Measurements from ENCODE around the gene CCDC30. TPM values are rescaled to one million over a fixed set of nuclear protein-coding genes. Genes with fewer than 3 reads are reported as not detected.

CCDC30 gene
- total RNA-seq, 1 donor from 2014 or later, result 1.0 TPM

GRCh38 chr1:42692461-42692860 lies 229.4 kb downstream of the CCDC30 start:
- Histone ChIP-seq H3K9ac (ENCODE audit: low read depth in 1 of 3, low read length in 3 of 3) (no peak overlapping the region), H3K27me3 (ENCODE audit: control insufficient read depth in 3 of 3, insufficient read depth in 3 of 3, low read length in 3 of 3) (no peaks in the 10 kb centered on the region), H3K4me3 (ENCODE audit: low read length in 3 of 3) (no peak overlapping the region), H3K9me3 (ENCODE audit: control insufficient read depth in 3 of 3, low read length in 3 of 3) (no peaks in the 10 kb centered on the region), H3K36me3 (ENCODE audit: control insufficient read depth in 3 of 3, insufficient read depth in 3 of 3, low read length in 3 of 3) (peaks cover 1 to 14% (median 12%) of the 10 kb centered on the region in 3 donors), H3K27ac (ENCODE audit: low read depth, low read length) (no peak overlapping the region), H3K4me1 (ENCODE audit: control insufficient read depth in 3 of 3, insufficient read depth in 3 of 3, low read length in 3 of 3) (peaks cover 6 to 36% (median 21%) of the 10 kb centered on the region in 3 donors)

GRCh38 chr1:42692911-42693310 lies 229.8 kb downstream of the CCDC30 start:
- H3K27me3 ChIP-seq (ENCODE audit: control insufficient read depth in 3 of 3, insufficient read depth in 3 of 3, low read length in 3 of 3), result no peaks in the 10 kb centered on the region
- no peak overlapping the region for H3K4me3 ChIP-seq (ENCODE audit: low read length in 3 of 3)
- H3K27ac ChIP-seq (ENCODE audit: low read depth, low read length), result no peak overlapping the region
- H3K9me3 ChIP-seq (ENCODE audit: control insufficient read depth in 3 of 3, low read length in 3 of 3), result no peaks in the 10 kb centered on the region
- H3K36me3 ChIP-seq (ENCODE audit: control insufficient read depth in 3 of 3, insufficient read depth in 3 of 3, low read length in 3 of 3), result peaks cover 3 to 19% (median 16%) of the 10 kb centered on the region in 3 donors
- peaks cover 6 to 32% (median 17%) of the 10 kb centered on the region in 3 donors for H3K4me1 ChIP-seq (ENCODE audit: control insufficient read depth in 3 of 3, insufficient read depth in 3 of 3, low read length in 3 of 3)
- H3K9ac ChIP-seq (ENCODE audit: low read depth in 1 of 3, low read length in 3 of 3), result no peak overlapping the region

- no peaks in the 10 kb centered on the region for H3K27me3 ChIP-seq (ENCODE audit: control insufficient read depth in 3 of 3, insufficient read depth in 3 of 3, low read length in 3 of 3)
- H3K4me1 ChIP-seq (ENCODE audit: control insufficient read depth in 3 of 3, insufficient read depth in 3 of 3, low read length in 3 of 3), result no peaks in the 10 kb centered on the region
- H3K9ac ChIP-seq (ENCODE audit: low read depth in 1 of 3, low read length in 3 of 3), result no peak overlapping the region
- H3K27ac ChIP-seq (ENCODE audit: low read depth, low read length), result no peak overlapping the region
- H3K9me3 ChIP-seq (ENCODE audit: control insufficient read depth in 3 of 3, low read length in 3 of 3), result no peaks in the 10 kb centered on the region
- H3K4me3 ChIP-seq (ENCODE audit: low read length in 3 of 3), result no peak overlapping the region
- peaks cover 28 to 60% (median 57%) of the 10 kb centered on the region in 3 donors for H3K36me3 ChIP-seq (ENCODE audit: control insufficient read depth in 3 of 3, insufficient read depth in 3 of 3, low read length in 3 of 3)
Measured at GRCh38 chr1:42698081-42698813, 235.2 kb downstream of the CCDC30 start.

GRCh38 chr1:42700006-42700405 lies 236.9 kb downstream of the CCDC30 start:
- Histone ChIP-seq H3K9me3 (ENCODE audit: control insufficient read depth in 3 of 3, low read length in 3 of 3) (no peaks in the 10 kb centered on the region), H3K36me3 (ENCODE audit: control insufficient read depth in 3 of 3, insufficient read depth in 3 of 3, low read length in 3 of 3) (peaks cover 35 to 72% (median 71%) of the 10 kb centered on the region in 3 donors), H3K4me1 (ENCODE audit: control insufficient read depth in 3 of 3, insufficient read depth in 3 of 3, low read length in 3 of 3) (no peaks in the 10 kb centered on the region), H3K27me3 (ENCODE audit: control insufficient read depth in 3 of 3, insufficient read depth in 3 of 3, low read length in 3 of 3) (no peaks in the 10 kb centered on the region), H3K4me3 (ENCODE audit: low read length in 3 of 3) (no peak overlapping the region), H3K27ac (ENCODE audit: low read depth, low read length) (no peak overlapping the region), H3K9ac (ENCODE audit: low read depth in 1 of 3, low read length in 3 of 3) (no peak overlapping the region)

GRCh38 chr1:42703888-42704464 lies 240.9 kb downstream of the CCDC30 start:
- Histone ChIP-seq H3K9ac (ENCODE audit: low read depth in 1 of 3, low read length in 3 of 3) (no peak overlapping the region), H3K27me3 (ENCODE audit: control insufficient read depth in 3 of 3, insufficient read depth in 3 of 3, low read length in 3 of 3) (no peaks in the 10 kb centered on the region), H3K4me1 (ENCODE audit: control insufficient read depth in 3 of 3, insufficient read depth in 3 of 3, low read length in 3 of 3) (no peaks in the 10 kb centered on the region), H3K27ac (ENCODE audit: low read depth, low read length) (no peak overlapping the region), H3K9me3 (ENCODE audit: control insufficient read depth in 3 of 3, low read length in 3 of 3) (no peaks in the 10 kb centered on the region), H3K36me3 (ENCODE audit: control insufficient read depth in 3 of 3, insufficient read depth in 3 of 3, low read length in 3 of 3) (peaks cover 29 to 55% (median 55%) of the 10 kb centered on the region in 3 donors), H3K4me3 (ENCODE audit: low read length in 3 of 3) (no peak overlapping the region)

Small RNAs within 50 kb of the gene (small RNA-seq; reads per million reads assigned to genes)
- gene RNU6-536P (not detected), gene TMSB4XP1 (not detected)

Other genes with a start within 250 kb of the CCDC30 start
- gene FOXJ3, start 128.1 kb upstream of the CCDC30 start, total RNA-seq, result 65.2 TPM
- 0.52 TPM for gene RIMKLA, start 82.5 kb upstream of the CCDC30 start, total RNA-seq
- under 0.01 TPM for gene ZMYND12, start 7.3 kb upstream of the CCDC30 start, total RNA-seq
- 19.8 TPM for gene PPCS, start 6.7 kb upstream of the CCDC30 start, total RNA-seq
- 23.5 TPM for gene PPIH, start 195.1 kb downstream of the CCDC30 start, total RNA-seq
- 403 TPM for gene YBX1, start 219.1 kb downstream of the CCDC30 start, total RNA-seq

Data from skeletal muscle tissue (tissue), 5 donors.